ENCODE data around the gene PRKACA.
A peak's percentile ranks its signal among the peaks of the same experiment; 100 is the strongest.

GRCh38 chr19:14073261-14073924 lies 44.2 kb downstream of the PRKACA start:
- peak; percentile 20; the same call in 1 of the 2 replicates for TF ChIP-seq CTCF (IDR thresholded peaks at IDR 0.05; ENCODE audit: low read depth, low read length)
- TF ChIP-seq EZH2phosphoT487 (IDR thresholded peaks at IDR 0.05; ENCODE audit: low read depth), result no peak
